ENCODE results near the gene ZNF423.

Gene ZNF423

GRCh38 chr16:49785970-49786369 lies 69.9 kb downstream of the ZNF423 start:
- DNase-seq (ENCODE audit: low read depth in 2 of 2) = no peak

GRCh38 chr16:49782405-49782804 lies 73.5 kb downstream of the ZNF423 start:
- DNase-seq (ENCODE audit: low read depth in 2 of 2) = no peak

DNA sequence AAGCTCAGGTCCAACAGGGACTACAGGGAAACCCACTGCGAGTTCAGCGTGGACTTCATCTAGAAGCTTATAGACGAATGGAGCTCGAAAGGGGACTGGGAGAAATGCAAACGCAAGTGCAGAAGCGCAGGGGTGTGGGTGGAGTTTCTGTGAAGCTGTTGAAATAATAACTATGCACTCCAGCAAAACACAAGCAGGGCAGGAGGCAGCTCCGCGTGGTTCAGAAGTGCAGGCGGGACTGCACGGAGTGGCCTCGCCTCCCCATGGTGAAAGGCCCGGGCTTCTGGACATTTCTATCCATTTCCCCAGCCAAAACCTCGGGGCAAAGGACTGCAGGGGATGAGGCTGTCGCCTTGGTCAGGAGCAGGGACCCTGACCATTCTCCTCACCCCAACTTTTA lies 74.5 kb downstream of the ZNF423 start:
- no peak for DNase-seq (ENCODE audit: low read depth in 2 of 2)

DNA sequence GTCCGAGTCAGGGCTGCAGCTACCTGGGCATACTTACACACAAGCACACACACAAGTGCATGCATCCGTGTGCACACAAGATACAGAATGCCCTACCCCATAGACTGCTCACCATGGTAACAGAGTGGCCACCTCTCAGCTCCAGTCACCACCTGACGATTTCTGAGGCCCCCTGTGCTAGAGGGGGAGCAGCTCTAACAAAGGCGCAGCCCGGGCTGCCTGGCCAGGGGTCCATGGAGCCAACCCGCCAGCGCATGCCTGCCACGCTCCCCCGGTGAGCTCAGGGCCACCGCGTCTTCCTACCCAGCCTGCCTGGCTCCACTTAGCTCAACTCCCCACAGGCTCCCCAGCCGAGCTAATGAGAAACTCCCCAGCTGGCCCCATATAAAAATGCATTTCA lies 75.5 kb downstream of the ZNF423 start:
- no peak for DNase-seq (ENCODE audit: low read depth in 2 of 2)

- no peak for DNase-seq (ENCODE audit: low read depth in 2 of 2)
Observed at GRCh38 chr16:49779979-49780378, 75.9 kb downstream of the ZNF423 start.

DNA sequence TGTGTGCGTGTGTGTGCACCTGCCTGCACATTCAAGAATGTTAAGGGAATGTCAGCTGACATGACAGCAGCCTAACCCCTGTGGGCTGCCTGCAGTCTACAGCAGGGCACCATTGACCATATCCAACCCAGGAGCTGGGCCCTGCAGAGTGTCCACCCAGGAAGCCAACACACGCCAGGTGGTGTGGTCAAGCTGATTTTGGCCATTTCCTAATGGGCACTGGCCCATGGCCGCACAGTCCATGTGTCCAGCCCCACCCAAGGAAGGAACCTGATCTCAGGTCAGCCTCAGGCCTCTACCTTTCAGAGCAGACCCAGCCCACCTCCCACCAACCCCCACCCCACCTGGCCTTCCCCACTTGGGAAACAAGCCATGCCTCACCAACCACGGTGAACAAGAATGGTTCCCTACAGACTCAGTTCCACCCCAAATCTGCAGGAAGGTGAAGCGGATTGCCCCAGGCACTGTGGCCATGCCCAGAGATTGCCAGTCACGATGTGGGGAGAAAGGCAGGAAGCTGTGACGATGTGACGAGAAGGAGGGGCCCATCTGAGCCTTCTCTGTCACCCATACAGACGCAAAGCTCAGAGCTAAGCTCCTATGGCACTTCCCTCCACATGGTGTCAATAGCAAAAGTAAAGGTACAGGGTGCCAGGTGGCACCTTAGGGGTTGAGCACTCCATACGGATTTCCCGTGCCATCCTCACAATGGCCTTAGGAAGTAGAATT lies 77.5 kb downstream of the ZNF423 start:
- DNase-seq (ENCODE audit: low read depth in 2 of 2) = no peak

GRCh38 chr16:49776734-49777133 lies 79.2 kb downstream of the ZNF423 start:
- DNase-seq (ENCODE audit: low read depth in 2 of 2) = no peak

DNA sequence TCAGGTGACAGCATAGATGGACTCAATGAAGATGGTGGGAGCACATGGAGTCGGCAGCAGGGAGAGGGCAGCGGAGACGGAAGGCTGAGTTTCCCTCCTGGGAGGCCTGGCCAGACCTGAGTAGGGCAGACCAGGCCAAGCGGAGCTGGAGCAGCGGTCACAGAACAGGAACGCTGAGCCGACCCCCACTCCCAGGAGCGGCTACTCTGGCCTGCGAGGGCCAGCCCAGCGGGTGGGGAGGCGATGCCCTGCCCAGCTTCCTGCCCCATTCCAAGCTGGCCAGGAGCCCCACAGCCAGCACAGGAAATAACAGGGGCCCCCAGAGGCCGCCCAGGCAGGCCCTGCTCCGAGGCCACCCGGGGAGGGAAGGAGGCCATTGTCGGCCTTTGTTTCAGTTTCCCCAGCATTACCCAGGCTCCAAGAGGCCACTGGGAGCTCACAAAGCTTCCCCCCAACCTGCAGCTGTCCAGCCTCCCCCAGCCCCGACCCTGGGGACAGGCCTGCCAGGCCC lies 79.8 kb downstream of the ZNF423 start:
- no peak for DNase-seq (ENCODE audit: low read depth in 2 of 2)

GRCh38 chr16:49775581-49775980 lies 80.3 kb downstream of the ZNF423 start:
- no peak for DNase-seq (ENCODE audit: low read depth in 2 of 2)

- no peak for DNase-seq (ENCODE audit: low read depth in 2 of 2)
Observed at GRCh38 chr16:49775018-49775417, 80.9 kb downstream of the ZNF423 start.

DNA sequence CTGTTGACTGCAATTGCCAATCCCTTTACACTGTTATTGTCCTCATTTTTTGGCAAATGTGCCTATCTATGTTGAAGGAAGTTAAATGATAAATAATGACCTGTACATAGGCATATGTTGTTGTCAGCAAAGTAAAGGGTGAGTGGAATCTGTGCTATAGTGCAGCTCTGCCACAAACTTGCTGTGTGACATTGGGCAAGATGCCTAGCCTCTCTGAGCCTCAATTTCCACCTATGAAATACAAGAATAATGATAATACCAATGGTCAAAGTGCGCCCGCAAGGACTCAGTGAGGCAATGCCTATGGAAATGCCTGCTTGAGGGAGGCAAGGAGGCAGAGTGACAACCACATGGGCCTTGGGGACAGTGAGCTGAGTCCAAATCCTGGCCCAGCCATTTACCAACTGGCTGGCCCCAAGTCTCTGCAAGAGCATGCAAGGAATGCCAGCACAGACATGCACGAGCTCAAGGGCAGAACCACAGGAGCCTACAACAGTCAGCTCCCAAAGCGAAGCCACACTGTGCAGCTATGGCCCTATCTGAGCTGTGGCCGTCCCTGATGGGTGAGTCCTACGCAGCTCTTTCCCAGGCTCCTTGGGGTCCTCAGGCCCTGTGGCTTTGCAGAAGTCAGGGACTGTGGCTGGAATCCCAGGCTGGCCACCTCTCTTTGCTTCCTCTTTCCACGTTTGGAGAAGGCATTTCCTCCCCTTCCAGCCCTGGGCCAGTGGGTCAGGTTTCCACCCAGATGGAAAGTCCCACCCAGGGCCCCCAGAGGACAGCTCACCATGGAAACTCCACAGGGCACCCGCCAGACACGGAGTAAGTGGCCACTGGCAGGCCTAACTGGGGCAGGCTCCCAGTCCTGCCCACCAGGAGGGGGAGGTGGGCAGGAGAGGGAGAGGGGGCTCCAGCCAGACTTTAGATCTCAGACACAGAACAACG lies 82.1 kb downstream of the ZNF423 start:
- no peak for DNase-seq (ENCODE audit: low read depth in 2 of 2)

DNA sequence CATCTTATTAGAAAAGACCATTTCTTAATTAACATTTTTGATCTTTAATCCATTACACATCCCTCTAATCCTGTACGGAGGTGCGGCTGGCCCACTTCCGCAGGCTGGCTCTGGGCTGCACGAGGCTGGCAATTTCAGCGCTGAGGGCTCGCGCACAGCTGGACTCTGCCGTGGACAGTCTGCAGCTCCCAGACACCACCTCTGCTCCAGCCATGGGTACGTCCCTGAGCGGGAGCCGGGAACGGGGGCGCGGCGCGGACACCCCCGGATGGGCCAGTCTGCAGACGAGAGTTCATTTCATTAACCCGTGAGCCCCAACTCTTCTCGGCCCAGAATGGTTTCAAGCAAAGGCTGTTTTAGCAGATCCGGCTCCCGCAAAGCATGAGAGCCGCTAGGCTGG lies 87.9 kb downstream of the ZNF423 start:
- no peak for DNase-seq (ENCODE audit: low read depth in 2 of 2)

- DNase-seq (ENCODE audit: low read depth in 2 of 2) = no peak
Observed at GRCh38 chr16:49767414-49767813, 88.5 kb downstream of the ZNF423 start.

DNA sequence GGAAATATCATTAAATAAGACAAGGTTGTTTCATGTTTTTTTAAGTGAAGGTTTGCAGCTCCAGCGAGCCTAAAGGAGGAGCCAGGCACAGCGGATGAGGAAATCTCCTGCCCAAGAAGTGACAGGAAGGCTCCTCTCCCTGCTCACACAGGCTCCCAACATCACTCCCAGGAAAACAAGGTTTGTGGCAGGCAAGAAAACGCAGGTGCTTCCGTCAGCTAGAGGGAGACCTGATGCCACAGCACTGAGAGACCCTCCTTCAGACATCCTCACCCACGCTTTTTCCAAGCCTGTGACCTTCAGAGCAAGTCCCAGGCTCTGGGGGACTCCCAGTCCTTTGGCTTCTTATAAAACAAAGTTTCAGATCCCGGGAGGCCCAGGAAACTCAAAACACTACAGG lies 89.7 kb downstream of the ZNF423 start:
- no peak for DNase-seq (ENCODE audit: low read depth in 2 of 2)

DNA sequence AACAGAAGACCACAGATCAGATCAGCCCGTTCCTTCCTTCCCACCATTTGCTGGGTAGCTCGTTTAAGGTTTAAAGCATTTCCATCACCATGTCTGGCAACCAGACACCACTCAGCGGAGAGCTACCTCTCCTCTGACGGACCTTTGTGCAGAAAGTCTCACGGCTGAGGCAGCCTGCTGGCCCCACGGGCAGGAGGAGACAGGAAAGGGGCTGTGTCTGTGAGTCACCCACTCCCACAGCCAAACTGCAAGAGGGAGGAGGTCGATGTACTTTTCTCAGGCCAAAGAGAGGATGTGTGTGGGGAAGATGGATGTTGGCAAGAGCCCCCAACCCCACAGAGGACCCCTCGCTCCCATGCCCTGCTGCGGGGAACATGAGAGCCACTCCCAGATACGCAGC lies 92.1 kb downstream of the ZNF423 start:
- no peak for DNase-seq (ENCODE audit: low read depth in 2 of 2)

- DNase-seq (ENCODE audit: low read depth in 2 of 2) = no peak
Observed at GRCh38 chr16:49760815-49761214, 95.1 kb downstream of the ZNF423 start.

DNA sequence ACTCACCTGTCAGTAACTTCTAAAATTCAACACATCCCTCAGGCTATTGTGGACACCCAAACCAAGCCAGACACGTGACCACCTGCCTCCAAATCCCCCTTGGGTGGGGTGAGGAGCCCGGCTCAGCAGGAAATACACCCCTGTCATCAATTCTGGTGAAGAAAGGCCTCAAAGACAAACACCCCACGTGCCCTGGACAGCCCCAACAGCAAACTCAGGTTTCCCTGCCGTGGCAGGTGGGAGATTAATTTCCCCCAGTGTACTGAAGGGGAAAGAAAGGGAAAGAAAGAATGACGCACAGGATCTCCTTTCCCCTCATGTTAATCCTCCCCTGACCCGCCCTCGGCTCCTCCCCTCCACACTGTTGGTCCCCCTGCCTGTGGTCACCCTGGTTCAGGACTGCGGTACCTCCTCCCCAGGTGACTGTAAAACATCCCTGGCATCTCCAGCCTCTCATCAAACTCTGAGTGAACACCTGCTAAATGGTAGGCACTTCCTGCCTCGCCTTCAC lies 98.3 kb downstream of the ZNF423 start:
- no peak for DNase-seq (ENCODE audit: low read depth in 2 of 2)

- DNase-seq (ENCODE audit: low read depth in 2 of 2) = no peak
Observed at GRCh38 chr16:49756775-49757558, 98.9 kb downstream of the ZNF423 start.

- DNase-seq (ENCODE audit: low read depth in 2 of 2) = no peak
Observed at GRCh38 chr16:49755716-49756505, 100.0 kb downstream of the ZNF423 start.

DNA sequence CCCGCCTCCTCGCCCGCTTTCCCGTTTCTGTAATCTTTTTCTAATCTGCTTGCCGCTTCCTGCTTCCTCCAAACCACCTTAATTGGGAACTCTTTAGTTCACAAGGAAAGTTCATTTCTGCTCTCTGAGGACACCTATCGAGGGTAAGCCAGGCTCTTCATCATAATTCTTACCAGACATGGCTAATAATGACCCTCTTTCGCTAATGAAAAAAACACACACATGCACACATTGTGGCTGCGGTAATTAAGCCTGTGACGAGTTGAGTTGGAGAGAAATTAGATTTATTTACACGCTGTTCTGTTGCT lies 100.6 kb downstream of the ZNF423 start:
- no peak for DNase-seq (ENCODE audit: low read depth in 2 of 2)
